ENCODE measurements around the gene FAM168A. TPM values are rescaled to one million over a fixed set of nuclear protein-coding genes. Genes with fewer than 3 reads are reported as not detected.
A peak's percentile ranks its signal among the peaks of the same experiment; 100 is the strongest.

Gene FAM168A
- total and polyA plus RNA-seq, 9 of the 15 experiments (the other 6 are each of a cell fraction or from before 2014, with no cell fraction given), result 0.44 to 7.2 (median 2.9) TPM

DNA sequence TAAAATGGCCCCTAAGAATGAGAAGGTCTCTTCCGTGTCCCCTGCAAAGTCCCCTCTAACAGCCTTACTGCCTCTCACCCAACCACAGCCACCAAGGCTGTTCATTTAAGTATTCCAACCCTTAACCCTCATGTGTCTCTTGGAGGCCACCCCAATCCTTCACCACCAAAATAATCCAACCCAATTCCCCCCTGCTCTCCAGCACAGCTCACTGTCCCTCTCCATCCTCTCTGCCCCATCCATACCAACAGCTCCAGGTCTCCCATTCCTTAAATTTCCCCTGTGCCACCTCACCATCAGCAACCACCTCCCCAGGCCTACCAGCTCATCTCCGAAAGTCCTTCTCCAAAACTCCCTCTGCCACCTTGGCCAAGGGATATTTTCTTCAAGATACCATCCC, 1.4 kb downstream of the FAM168A start:
- Histone ChIP-seq H3K4me1 (replicated peaks in 1 of 2; ENCODE audit: control insufficient read depth in 2 of 2, insufficient read depth in 2 of 2, low read length in 2 of 2) (peaks cover 16 to 21% of the 10 kb centered on the region in 2 experiments), H3K27me3 (ENCODE audit: control insufficient read depth in 2 of 2, insufficient read depth in 2 of 2, low read length in 2 of 2) (no peaks in the 10 kb centered on the region), H3K9me3 (replicated peaks; ENCODE audit: control insufficient read depth, insufficient read depth, low read depth, low read length) (no peaks in the 10 kb centered on the region), H3K4me2 (ENCODE audit: insufficient read depth, low read length) (peak overlapping the region; percentile 100; the same call in 1 of the 2 replicates), H3K27ac (ENCODE audit: extremely low read depth, low read depth, low read length) (no peak overlapping the region), H3K79me2 (ENCODE audit: control insufficient read depth, insufficient read depth, low read length) (peaks cover 6% of the 10 kb centered on the region; the same call in 2 of the 3 replicates), H3K9me1 (ENCODE audit: control insufficient read depth, insufficient read depth, low read length) (no peaks in the 10 kb centered on the region), H4K20me1 (replicated peaks; ENCODE audit: control insufficient read depth, insufficient read depth, low read length) (no peaks in the 10 kb centered on the region), H3K36me3 (ENCODE audit: control insufficient read depth, insufficient read depth, low read length) (no peaks in the 10 kb centered on the region), H3K4me3 (no peak overlapping the region), H3K9ac (ENCODE audit: insufficient read depth in 1 of 2, low read depth in 2 of 2, low read length in 2 of 2) (no peak overlapping the region; a peak in 1 of 4 replicates), H2AFZ (ENCODE audit: low read depth, low read length) (no peak overlapping the region)
- FAIRE-seq (no peak), DNase-seq (ENCODE audit: extremely low read depth in 1 of 4, low spot score in 3 of 4) (no peak), ATAC-seq (no peak)
- intact Hi-C loops (cut with micrococcal nuclease) (no loop called here), in situ Hi-C loops (cut with MboI) (no loop called here)
- CTCF ChIA-PET (ENCODE audit: low intra/inter-chr PET ratio), result no interaction called here
- WGBS (ENCODE audit: insufficient coverage, low coverage, missing lambda C conversion rate), result 100% methylated on average over 1 of the region's 2 CpGs
- no peak for TF ChIP-seq PHTF2 (CRISPR knock-in tag; IDR thresholded peaks at IDR 0.05)
- no peak for TF ChIP-seq STAG1 (CRISPR knock-in tag; IDR thresholded peaks at IDR 0.05; ENCODE audit: borderline replicate concordance)
- no peak for TF ChIP-seq FOXK1 (CRISPR knock-in tag; IDR thresholded peaks at IDR 0.05; ENCODE audit: borderline replicate concordance)
- TF ChIP-seq, protein P1, sequence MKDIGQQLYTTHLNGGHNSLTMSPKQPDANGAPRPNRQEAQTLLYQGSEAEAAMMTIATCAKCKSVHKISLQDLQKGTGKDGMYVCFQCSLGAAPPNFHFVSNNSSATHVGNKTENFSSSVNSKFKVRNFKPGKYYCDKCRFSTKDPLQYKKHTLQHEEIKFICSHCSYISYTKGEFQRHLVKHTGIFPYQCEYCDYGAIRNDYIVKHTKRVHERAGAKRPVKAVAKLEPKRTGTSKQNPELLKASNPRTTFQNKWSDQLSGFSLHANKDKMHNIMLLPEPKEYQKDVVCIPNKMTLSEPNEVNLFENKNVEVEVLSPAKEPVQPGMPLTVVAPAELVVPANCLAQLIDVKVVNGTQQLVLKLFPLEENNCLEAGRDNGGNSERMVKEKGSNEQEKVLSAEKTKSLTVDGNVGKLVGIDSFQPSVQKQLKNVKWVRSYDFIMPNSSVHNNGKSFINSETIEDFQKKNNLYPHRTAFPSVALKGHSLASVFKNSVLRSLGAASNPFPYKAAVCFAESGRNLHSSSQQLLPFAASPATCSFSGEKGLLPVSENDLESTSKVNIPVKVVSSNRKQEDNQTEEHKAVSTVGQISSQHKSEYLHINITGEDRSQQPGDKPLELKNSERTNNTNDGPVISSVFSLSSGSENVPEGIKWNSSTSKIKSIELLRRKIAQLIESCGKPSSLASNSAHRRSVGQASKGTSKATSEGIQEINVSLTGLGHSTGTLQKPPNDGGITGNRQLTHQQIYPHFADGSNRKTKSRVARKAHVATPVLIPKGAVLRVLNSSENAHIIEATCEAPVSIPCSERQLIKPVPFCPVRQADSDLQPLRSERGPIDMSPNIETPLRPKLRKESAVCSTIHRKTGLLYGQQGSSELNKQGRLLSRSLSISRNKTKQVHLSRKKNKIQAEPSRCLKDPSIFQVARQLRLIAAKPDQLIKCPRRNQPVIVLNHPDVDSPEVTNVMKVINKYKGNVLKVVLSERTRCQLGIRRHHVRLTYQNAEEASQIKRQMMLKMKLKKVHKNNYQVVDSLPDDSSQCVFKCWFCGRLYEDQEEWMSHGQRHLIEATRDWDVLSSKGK (CRISPR knock-in tag; IDR thresholded peaks at IDR 0.05), result no peak
- TF ChIP-seq DMBX1 (CRISPR knock-in tag; IDR thresholded peaks at IDR 0.05; ENCODE audit: borderline replicate concordance), result no peak
- TF ChIP-seq ZNF408 (CRISPR knock-in tag; IDR thresholded peaks at IDR 0.05; ENCODE audit: low read depth), result no peak
- no TSS peak for BruUV-seq (replicated peaks)
- POLR2A ChIA-PET, result interaction anchor here (0.8 to 1.5 kb wide), 3 partner anchors 8 to 45 kb away, joined by 3 to 4 read pairs (median 3); no protein-coding TSS in a partner anchor
